Omental fat pad (tissue), 4 donors: ENCODE measurements around the gene LPGAT1. TPM values are rescaled to one million over a fixed set of nuclear protein-coding genes. Genes with fewer than 3 reads are reported as not detected.

ENCODE experiments used
- ATAC-seq: fragments of 150-250 bp; one replicate; pipeline ENCODE4 v1.9.1; 2016; ENCODE audit warnings: mild to moderate bottlenecking, moderate library complexity; ENCODE audit not compliant: low FRiP score
- DNase-seq: peaks from one replicate; pipeline ENCODE4 v3.0.0-alpha.2; 2019; ENCODE audit warnings: low spot score
- CTCF ChIP-seq, 3 donors: fragments of 450-650 bp; IDR thresholded peaks; one replicate each; pipeline ENCODE4 v1.5.1; 2016 to 2017; ENCODE audit warnings: antibody characterized with exemption in 3 of 3, mild to moderate bottlenecking in 3 of 3, moderate library complexity in 2 of 3
- total RNA-seq, 4 donors: library from RNA; depleted of rRNA; stranded (reverse); fragments of >200 nt; gene quantifications; one replicate each; pipeline ENCODE4 v1.1.0, GENCODE V29; 2016

Gene LPGAT1
- total RNA-seq, 4 donors from 2014 or later, result 46.8 to 70.9 (median 48.9) TPM

- TF ChIP-seq CTCF (IDR thresholded peaks at IDR 0.05), result no peak
- DNase-seq (no peak), ATAC-seq (no peak)
These were observed 94.1 kb downstream of the LPGAT1 start for GRCh38 chr1:211736351-211736915.

GRCh38 chr1:211735208-211736170 lies 95.1 kb downstream of the LPGAT1 start:
- no peak for TF ChIP-seq CTCF (IDR thresholded peaks at IDR 0.05)
- ATAC-seq (no peak), DNase-seq (no peak)

- ATAC-seq (no peak), DNase-seq (no peak)
- TF ChIP-seq CTCF (IDR thresholded peaks at IDR 0.05), result no peak
These were observed 95.8 kb downstream of the LPGAT1 start for GRCh38 chr1:211734791-211735190.

- no peak for DNase-seq
- no peak for TF ChIP-seq CTCF (IDR thresholded peaks at IDR 0.05)
- ATAC-seq, result no peak
These were observed 96.2 kb downstream of the LPGAT1 start for GRCh38 chr1:211734359-211734758.

DNA sequence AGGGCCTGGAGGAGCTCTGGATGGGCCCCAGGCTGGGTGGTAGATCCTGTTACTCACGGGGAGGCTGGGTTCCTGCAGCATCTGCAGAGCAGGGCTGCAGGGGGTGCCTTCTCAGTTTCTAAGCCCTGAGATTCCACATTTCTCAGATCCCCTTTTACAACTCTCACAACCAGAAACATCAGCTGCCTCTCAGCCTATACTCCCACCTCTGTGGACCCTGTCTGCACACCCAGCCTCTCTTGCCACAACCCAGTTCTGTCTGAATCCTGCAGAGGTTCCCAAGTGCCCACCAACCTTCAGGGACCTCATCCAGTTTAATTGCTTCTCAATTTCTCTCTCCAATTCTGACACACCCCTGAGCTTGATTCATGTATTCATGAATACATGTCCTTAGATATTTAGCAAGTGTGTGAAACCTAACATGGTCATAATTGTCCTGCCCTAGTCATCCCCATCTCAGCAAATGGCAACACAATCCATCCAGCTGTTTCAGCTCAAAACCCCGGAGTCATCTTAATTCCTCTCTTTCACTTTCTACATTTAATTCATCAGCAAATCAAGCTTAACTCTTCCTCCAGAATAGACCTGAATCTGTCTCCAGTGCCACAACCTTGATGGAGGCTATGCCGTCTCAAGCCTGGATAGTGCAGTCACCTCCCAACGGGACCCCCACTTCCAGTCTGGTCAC lies 98.1 kb downstream of the LPGAT1 start:
- DNase-seq (no peak), ATAC-seq (no peak)
- no peak for TF ChIP-seq CTCF (IDR thresholded peaks at IDR 0.05)

- no peak for TF ChIP-seq CTCF (IDR thresholded peaks at IDR 0.05)
- ATAC-seq, result no peak
- no peak for DNase-seq
These were observed 98.9 kb downstream of the LPGAT1 start for GRCh38 chr1:211731456-211732292.
